Thyroid gland (tissue), 4 donors: ENCODE data around the gene LTF.

Experiments used
- POLR2A ChIP-seq, 2 donors: fragments of 450-650 bp; IDR thresholded peaks; one replicate each; pipeline ENCODE4 v1.6.1; 2017; ENCODE audit warnings: antibody characterized with exemption in 2 of 2, mild to moderate bottlenecking in 2 of 2, moderate library complexity in 1 of 2
- TF ChIP-seq, protein P1 (sequence below), 6 experiments: fragments of 200-600 bp in 3 of 6; fragments of 450-650 bp in 3 of 6; sonication (generic) in 3 of 6; IDR thresholded peaks; one replicate each; pipeline ENCODE4 v1.5.1; 2016 to 2019; ENCODE audit warnings: antibody characterized with exemption in 6 of 6, mild to moderate bottlenecking in 2 of 6, inconsistent platforms in 1 of 6, moderate library complexity in 1 of 6

- TF ChIP-seq POLR2A (IDR thresholded peaks at IDR 0.05), result no peak
- TF ChIP-seq, protein P1, sequence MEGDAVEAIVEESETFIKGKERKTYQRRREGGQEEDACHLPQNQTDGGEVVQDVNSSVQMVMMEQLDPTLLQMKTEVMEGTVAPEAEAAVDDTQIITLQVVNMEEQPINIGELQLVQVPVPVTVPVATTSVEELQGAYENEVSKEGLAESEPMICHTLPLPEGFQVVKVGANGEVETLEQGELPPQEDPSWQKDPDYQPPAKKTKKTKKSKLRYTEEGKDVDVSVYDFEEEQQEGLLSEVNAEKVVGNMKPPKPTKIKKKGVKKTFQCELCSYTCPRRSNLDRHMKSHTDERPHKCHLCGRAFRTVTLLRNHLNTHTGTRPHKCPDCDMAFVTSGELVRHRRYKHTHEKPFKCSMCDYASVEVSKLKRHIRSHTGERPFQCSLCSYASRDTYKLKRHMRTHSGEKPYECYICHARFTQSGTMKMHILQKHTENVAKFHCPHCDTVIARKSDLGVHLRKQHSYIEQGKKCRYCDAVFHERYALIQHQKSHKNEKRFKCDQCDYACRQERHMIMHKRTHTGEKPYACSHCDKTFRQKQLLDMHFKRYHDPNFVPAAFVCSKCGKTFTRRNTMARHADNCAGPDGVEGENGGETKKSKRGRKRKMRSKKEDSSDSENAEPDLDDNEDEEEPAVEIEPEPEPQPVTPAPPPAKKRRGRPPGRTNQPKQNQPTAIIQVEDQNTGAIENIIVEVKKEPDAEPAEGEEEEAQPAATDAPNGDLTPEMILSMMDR (IDR thresholded peaks at IDR 0.05), result no peak
These were observed 53.4 kb downstream of the LTF start for GRCh38 chr3:46411271-46411670.
